Panc1 (cell line): ENCODE measurements around the gene CNTN5. TPM values are rescaled to one million over a fixed set of nuclear protein-coding genes. Genes with fewer than 3 reads are reported as not detected.

Experiments
- ATAC-seq: fragments of 200-7000 bp; cut with Tn5 transposase; 2 replicates; pipeline ENCODE4 v1.9.1; 2020; ENCODE audit warnings: mild to moderate bottlenecking, moderate library complexity
- BruUV-seq: library from RNA; stranded (reverse); fragments of 400-500 nt; replicated peaks from 2 replicates; lab custom pipeline; 2021; lab: Mats Ljungman, UMichigan
- CTCF ChIA-PET: fragments of 300-600 bp; sonication (Branson Sonifier 250); formaldehyde crosslinking; loops from one replicate; lab custom pipeline; 2022; ENCODE audit warnings: antibody characterized with exemption; lab: Charles Lee
- POLR2A ChIA-PET: fragments of 300-600 bp; sonication (Branson Sonifier 250); formaldehyde crosslinking; loops from one replicate; lab custom pipeline; 2022; ENCODE audit warnings: antibody characterized with exemption; lab: Charles Lee
- DNase-seq: peaks from one replicate; pipeline ENCODE4 v3.0.0-alpha.2; 2010; ENCODE audit warnings: low read depth, low spot score
- H3K27ac ChIP-seq: 2 replicates; pipeline ENCODE4 v1.5.1; 2011; ENCODE audit warnings: mild to moderate bottlenecking, low read length, inconsistent platforms
- H3K27me3 ChIP-seq: fragments of 200-500 bp; sonication (Bioruptor generic); 2 replicates; pipeline ENCODE4 v1.6.0; 2014; ENCODE audit warnings: low read length, inconsistent platforms; ENCODE audit not compliant: control insufficient read depth, insufficient read depth
- H3K36me3 ChIP-seq: fragments of 200-500 bp; sonication (Bioruptor generic); 2 replicates; pipeline ENCODE4 v1.5.1; 2014; ENCODE audit warnings: inconsistent platforms, mild to moderate bottlenecking, low read length, moderate library complexity; ENCODE audit not compliant: control insufficient read depth, insufficient read depth
- H3K4me1 ChIP-seq: 2 replicates; pipeline ENCODE4 v1.5.1; 2011; ENCODE audit warnings: inconsistent platforms, mild to moderate bottlenecking, low read length, moderate library complexity; ENCODE audit not compliant: control insufficient read depth, insufficient read depth
- H3K4me3 ChIP-seq, 2 experiments: 2 replicates each; pipeline ENCODE4 v1.5.1; 2011 to 2012; ENCODE audit warnings: low read depth in 2 of 2, low read length in 2 of 2, mild to moderate bottlenecking in 2 of 2, inconsistent platforms in 1 of 2, moderate library complexity in 1 of 2
- H3K9me3 ChIP-seq: fragments of 200-500 bp; sonication (Bioruptor generic); 2 replicates; pipeline ENCODE4 v1.5.1; 2014; ENCODE audit warnings: low read depth, mild to moderate bottlenecking, inconsistent platforms, low read length, moderate library complexity; ENCODE audit not compliant: control insufficient read depth, insufficient read depth
- CTCF ChIP-seq: fragments of 450-650 bp; IDR thresholded peaks from 2 replicates; pipeline ENCODE4 v1.5.1; 2017; ENCODE audit warnings: mild to moderate bottlenecking
- POLR2AphosphoS5 ChIP-seq: IDR thresholded peaks from 2 replicates; pipeline ENCODE4 v1.6.1; 2012; ENCODE audit warnings: mild to moderate bottlenecking, low read depth, low read length, moderate library complexity
- REST ChIP-seq, 2 experiments: IDR thresholded peaks; 2 replicates each; pipeline ENCODE4 v1.6.1; 2011 to 2012; ENCODE audit warnings: low read depth in 2 of 2, control low read depth in 1 of 2, low read length in 1 of 2, mild to moderate bottlenecking in 1 of 2, moderate library complexity in 1 of 2; ENCODE audit not compliant: insufficient read depth in 1 of 2
- SIN3A ChIP-seq: IDR thresholded peaks from 2 replicates; pipeline ENCODE4 v1.6.1; 2012; ENCODE audit warnings: low read depth, mild to moderate bottlenecking, low read length, moderate library complexity, borderline replicate concordance; ENCODE audit not compliant: insufficient read depth
- TCF7L2 ChIP-seq: IDR thresholded peaks from 2 replicates; pipeline ENCODE4 v1.6.1; 2011; ENCODE audit warnings: mild to moderate bottlenecking, low read depth, low read length, inconsistent platforms
- in situ Hi-C: cut with HindIII; loops from 2 replicates; pipeline ENCODE4 v1.10.0; 2016; ENCODE audit warnings: low sequenced_read_pairs, low pct_unique_long_range_greater_than_20kb
- intact Hi-C: fragments of 100-400 bp; cut with micrococcal nuclease; formaldehyde crosslinking; loops from one replicate; pipeline ENCODE4 v1.10.0; 2022; ENCODE audit not compliant: unreplicated experiment
- total RNA-seq: library from RNA; stranded (reverse); gene quantifications from one replicate; pipeline ENCODE4 v1.2.1, GENCODE V29; 2021; ENCODE audit not compliant: unreplicated experiment

The CNTN5 gene
- total RNA-seq, 1 experiment from 2014 or later = not detected

GRCh38 chr11:99277281-99277680, 256.5 kb downstream of the CNTN5 start:
- DNase-seq (no peak), ATAC-seq (no peak)
- Histone ChIP-seq H3K4me1 (no peaks in the 10 kb centered on the region), H3K9me3 (no peaks in the 10 kb centered on the region), H3K4me3 (no peak overlapping the region), H3K27me3 (no peaks in the 10 kb centered on the region), H3K27ac (no peak overlapping the region), H3K36me3 (no peaks in the 10 kb centered on the region)
- intact Hi-C loops (no loop called here), in situ Hi-C loops (no loop called here)
- CTCF ChIA-PET = no interaction called here
- BruUV-seq = no TSS peak
- POLR2A ChIA-PET = no interaction called here
- TF ChIP-seq CTCF = no peak
- TF ChIP-seq SIN3A = no peak
- TF ChIP-seq TCF7L2 = no peak
- TF ChIP-seq POLR2AphosphoS5 = no peak
- TF ChIP-seq REST (IDR thresholded peaks at IDR 0.05; ENCODE audit: insufficient read depth in 1 of 2, low read depth in 2 of 2, low read length in 1 of 2) = no peak

- BruUV-seq = no TSS peak
Measured at GRCh38 chr11:99279266-99279665, 258.5 kb downstream of the CNTN5 start.

More at GRCh38 chr11:99279266-99279665, 258.5 kb downstream of the CNTN5 start:
- no peak overlapping the region for H3K4me3 ChIP-seq
- in situ Hi-C loops (no loop called here), intact Hi-C loops (no loop called here)
- H3K27ac ChIP-seq = no peak overlapping the region
- no peaks in the 10 kb centered on the region for H3K36me3 ChIP-seq
- no peak for DNase-seq
- H3K4me1 ChIP-seq = no peaks in the 10 kb centered on the region
- H3K9me3 ChIP-seq = no peaks in the 10 kb centered on the region
- ChIA-PET CTCF (no interaction called here), POLR2A (no interaction called here)
- ATAC-seq = no peak
- H3K27me3 ChIP-seq = no peaks in the 10 kb centered on the region
- TF ChIP-seq TCF7L2 (no peak), CTCF (no peak), POLR2AphosphoS5 (no peak), SIN3A (no peak), REST (IDR thresholded peaks at IDR 0.05; ENCODE audit: insufficient read depth in 1 of 2, low read depth in 2 of 2, low read length in 1 of 2) (no peak)
